ENCODE measurements around the gene ASIC4. TPM values are rescaled to one million over a fixed set of nuclear protein-coding genes. Genes with fewer than 3 reads are reported as not detected.

The ASIC4 gene
- total and polyA plus RNA-seq, 2 of the 4 experiments (the other 2 are of a cell fraction), result 0.10 TPM; not detected in 1

DNA sequence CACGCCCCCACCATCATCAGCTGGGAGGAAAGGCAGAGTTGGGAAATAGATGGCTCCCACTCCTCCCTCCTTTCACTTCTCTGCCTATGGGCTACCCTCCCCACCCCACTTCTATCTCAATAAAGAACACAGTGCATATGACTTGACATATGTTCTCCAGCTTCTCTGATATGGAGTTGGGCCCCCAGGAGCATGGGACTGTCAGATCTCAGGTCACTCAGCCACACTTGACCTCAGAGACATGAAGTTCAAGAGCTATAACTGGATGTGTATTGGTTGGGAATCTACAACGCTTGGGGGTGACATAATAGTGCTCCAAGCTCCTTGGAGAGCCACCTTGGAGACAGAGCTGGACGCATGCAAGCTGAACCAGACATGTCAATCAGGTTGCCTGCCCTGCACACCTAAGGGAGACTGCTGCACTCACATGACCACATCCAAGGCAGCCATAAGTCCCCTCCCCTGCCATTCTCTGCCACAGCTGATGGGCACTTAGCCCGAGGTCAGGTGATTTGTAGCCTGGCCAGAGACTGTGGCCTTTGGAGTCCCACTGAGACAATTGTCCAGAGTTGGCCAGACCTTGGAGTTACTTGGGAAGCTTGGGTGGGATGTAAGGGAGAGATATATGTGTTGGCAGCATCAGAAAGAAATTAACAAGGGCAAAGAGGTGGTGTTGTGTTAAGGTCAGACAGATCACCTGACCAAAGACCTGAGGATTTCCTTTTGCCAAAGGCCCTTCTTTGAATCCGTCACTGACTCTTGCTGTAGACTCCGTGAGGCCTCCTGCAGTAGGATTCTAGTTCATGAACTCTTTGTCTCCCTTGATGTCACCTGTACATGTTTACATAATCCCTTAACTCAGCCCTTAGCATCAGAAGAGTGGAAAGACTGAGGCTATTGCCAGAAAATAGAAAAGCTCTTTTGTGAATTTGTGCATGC lies 61.6 kb downstream of the ASIC4 start:
- in situ Hi-C loops (cut with MboI; ENCODE audit: low sequenced_read_pairs) (no loop called here), intact Hi-C loops (cut with micrococcal nuclease) (loop anchor here (2.0 kb wide), 1 partner anchor 21 kb away; the partner anchor contains the start of gene STK11IP), dilution Hi-C loops (cut with HindIII; ENCODE audit: low sequenced_read_pairs, unreplicated experiment) (no loop called here)
- H4K5ac ChIP-seq (ENCODE audit: low read depth, low read length), result no peak overlapping the region
- POLR2A ChIA-PET (ENCODE audit: unreplicated experiment), result no interaction called here
- H3K27me3 ChIP-seq (ENCODE audit: control insufficient read depth, insufficient read depth, low read length), result peaks cover 14% of the 10 kb centered on the region
- H2BK120ac ChIP-seq (ENCODE audit: low read depth, low read length), result no peak overlapping the region
- no peaks in the 10 kb centered on the region for H4K20me1 ChIP-seq (ENCODE audit: insufficient read depth, low read length)
- no peak overlapping the region for H2BK15ac ChIP-seq (ENCODE audit: low read depth, low read length)
- no peaks in the 10 kb centered on the region for H3K36me3 ChIP-seq (ENCODE audit: control insufficient read depth, insufficient read depth, low read length)
- H3K23ac ChIP-seq (ENCODE audit: low read depth, low read length), result no peak overlapping the region
- no peak overlapping the region for H3K9ac ChIP-seq (ENCODE audit: low read depth, low read length)
- 73% methylated on average over 3 of the region's 6 CpGs; no CpG with 5 or more reads in 1 of the 2 experiments for WGBS, 2 experiments (ENCODE audit: extremely low coverage in 2 of 2, insufficient read length in 1 of 2)
- CTCF ChIA-PET, result no interaction called here
- no peak overlapping the region for H2BK5ac ChIP-seq (ENCODE audit: low read depth, low read length, poor library complexity, severe bottlenecking)
- DNase-seq, result no peak
- H2BK20ac ChIP-seq (ENCODE audit: low read depth, low read length), result no peak overlapping the region
- no TSS peak for BruUV-seq (replicated peaks)
- peaks cover 13% of the 10 kb centered on the region for H3K4me1 ChIP-seq (ENCODE audit: control insufficient read depth, insufficient read depth, low read length)
- H3K4ac ChIP-seq (ENCODE audit: low read depth, low read length), result no peak overlapping the region
- peaks cover 2% of the 10 kb centered on the region; the same call in 1 of the 2 replicates for H3K9me1 ChIP-seq (ENCODE audit: insufficient read depth, low read length)
- H2AFZ ChIP-seq (replicated peaks; ENCODE audit: low read length, poor library complexity), result no peak overlapping the region
- no peak overlapping the region for H2AK5ac ChIP-seq (ENCODE audit: low read depth, low read length)
- H2AK9ac ChIP-seq (replicated peaks; ENCODE audit: low read depth, low read length, poor library complexity), result no peak overlapping the region
- H3K27ac ChIP-seq (ENCODE audit: insufficient read depth, low read length), result no peak overlapping the region
- no peak overlapping the region for H4K8ac ChIP-seq (ENCODE audit: low read depth in 2 of 2, low read length in 2 of 2)
- H3K4me3 ChIP-seq (ENCODE audit: insufficient read depth, low read depth, low read length), result no peak overlapping the region
- H4K91ac ChIP-seq (ENCODE audit: insufficient read depth, low read depth, low read length), result no peak overlapping the region
- no peak for ATAC-seq (ENCODE audit: low read depth)
- no peak overlapping the region for H3K56ac ChIP-seq (ENCODE audit: extremely low read depth, insufficient read depth, low read length)
- no peaks in the 10 kb centered on the region for H3K9me3 ChIP-seq (ENCODE audit: control insufficient read depth, insufficient read depth, low read length)
- no peak overlapping the region for H3K4me2 ChIP-seq (ENCODE audit: low read depth, low read length)
- no peak overlapping the region for H3K14ac ChIP-seq (replicated peaks; ENCODE audit: low read depth, low read length)
- peaks cover 0 to 2% of the 10 kb centered on the region in 2 experiments; a peak in 1 of 4 replicates for H3K79me1 ChIP-seq (ENCODE audit: low read depth in 1 of 2, low read length in 2 of 2)
- H3K18ac ChIP-seq (ENCODE audit: low read depth, low read length), result no peak overlapping the region
- TF ChIP-seq RCOR1 (IDR thresholded peaks at IDR 0.05; ENCODE audit: insufficient replicate concordance, low read length), result no peak
- TF ChIP-seq, protein P1, sequence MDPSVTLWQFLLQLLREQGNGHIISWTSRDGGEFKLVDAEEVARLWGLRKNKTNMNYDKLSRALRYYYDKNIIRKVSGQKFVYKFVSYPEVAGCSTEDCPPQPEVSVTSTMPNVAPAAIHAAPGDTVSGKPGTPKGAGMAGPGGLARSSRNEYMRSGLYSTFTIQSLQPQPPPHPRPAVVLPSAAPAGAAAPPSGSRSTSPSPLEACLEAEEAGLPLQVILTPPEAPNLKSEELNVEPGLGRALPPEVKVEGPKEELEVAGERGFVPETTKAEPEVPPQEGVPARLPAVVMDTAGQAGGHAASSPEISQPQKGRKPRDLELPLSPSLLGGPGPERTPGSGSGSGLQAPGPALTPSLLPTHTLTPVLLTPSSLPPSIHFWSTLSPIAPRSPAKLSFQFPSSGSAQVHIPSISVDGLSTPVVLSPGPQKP (IDR thresholded peaks at IDR 0.05; ENCODE audit: borderline replicate concordance, low read depth, low read length), result no peak
- TF ChIP-seq NFE2L2 (IDR thresholded peaks at IDR 0.05; ENCODE audit: low read depth, low read length), result no peak
- no peak for TF ChIP-seq SMC3 (IDR thresholded peaks at IDR 0.05; ENCODE audit: low read depth, low read length)
- no peak for TF ChIP-seq MAFK (IDR thresholded peaks at IDR 0.05; ENCODE audit: low read depth, low read length)
- no peak for TF ChIP-seq RAD21 (IDR thresholded peaks at IDR 0.05; ENCODE audit: low read length)
- TF ChIP-seq CHD1 (IDR thresholded peaks at IDR 0.05; ENCODE audit: low read depth, low read length), result no peak
- no peak for TF ChIP-seq MXI1 (IDR thresholded peaks at IDR 0.05; ENCODE audit: borderline replicate concordance, low read depth, low read length)
- TF ChIP-seq POLR2A (IDR thresholded peaks at IDR 0.05; ENCODE audit: low read depth, low read length), result no peak
- TF ChIP-seq, protein P2, sequence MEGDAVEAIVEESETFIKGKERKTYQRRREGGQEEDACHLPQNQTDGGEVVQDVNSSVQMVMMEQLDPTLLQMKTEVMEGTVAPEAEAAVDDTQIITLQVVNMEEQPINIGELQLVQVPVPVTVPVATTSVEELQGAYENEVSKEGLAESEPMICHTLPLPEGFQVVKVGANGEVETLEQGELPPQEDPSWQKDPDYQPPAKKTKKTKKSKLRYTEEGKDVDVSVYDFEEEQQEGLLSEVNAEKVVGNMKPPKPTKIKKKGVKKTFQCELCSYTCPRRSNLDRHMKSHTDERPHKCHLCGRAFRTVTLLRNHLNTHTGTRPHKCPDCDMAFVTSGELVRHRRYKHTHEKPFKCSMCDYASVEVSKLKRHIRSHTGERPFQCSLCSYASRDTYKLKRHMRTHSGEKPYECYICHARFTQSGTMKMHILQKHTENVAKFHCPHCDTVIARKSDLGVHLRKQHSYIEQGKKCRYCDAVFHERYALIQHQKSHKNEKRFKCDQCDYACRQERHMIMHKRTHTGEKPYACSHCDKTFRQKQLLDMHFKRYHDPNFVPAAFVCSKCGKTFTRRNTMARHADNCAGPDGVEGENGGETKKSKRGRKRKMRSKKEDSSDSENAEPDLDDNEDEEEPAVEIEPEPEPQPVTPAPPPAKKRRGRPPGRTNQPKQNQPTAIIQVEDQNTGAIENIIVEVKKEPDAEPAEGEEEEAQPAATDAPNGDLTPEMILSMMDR (conservative IDR thresholded peaks at IDR 0.05; ENCODE audit: low read depth, low read length), result no peak
- TF ChIP-seq FOS (IDR thresholded peaks at IDR 0.05; ENCODE audit: low read depth, low read length), result no peak
- TF ChIP-seq MAZ (IDR thresholded peaks at IDR 0.05; ENCODE audit: borderline replicate concordance, low read depth, low read length), result no peak
- no peak for TF ChIP-seq RFX5 (IDR thresholded peaks at IDR 0.05; ENCODE audit: low read depth, low read length)
- no peak for TF ChIP-seq CEBPB (IDR thresholded peaks at IDR 0.05; ENCODE audit: low read depth, low read length)
